ENCODE measurements around the gene CCDC180. TPM values are rescaled to one million over a fixed set of nuclear protein-coding genes. Genes with fewer than 3 reads are reported as not detected.

The CCDC180 gene
- total RNA-seq, 2 experiments from 2014 or later: 0.13 to 1.2 TPM

- H3K4me2 ChIP-seq (ENCODE audit: low read length): no peak overlapping the region
- H3K4me3 ChIP-seq (ENCODE audit: low read depth, low read length, poor library complexity, severe bottlenecking): no peak overlapping the region
- ChIA-PET CTCF (ENCODE audit: unreplicated experiment) (no interaction called here), POLR2A (no interaction called here)
- BruUV-seq (replicated peaks): no TSS peak
- H2AFZ ChIP-seq (ENCODE audit: low read length): no peak overlapping the region
- no peaks in the 10 kb centered on the region for H3K9me2 ChIP-seq (ENCODE audit: insufficient read depth, low read length)
- H4K20me1 ChIP-seq (ENCODE audit: insufficient read depth, low read length): no peaks in the 10 kb centered on the region
- no peak overlapping the region for H3K27ac ChIP-seq (ENCODE audit: low read depth, low read length, poor library complexity, severe bottlenecking)
- TF ChIP-seq CTCF (conservative IDR thresholded peaks at IDR 0.05; ENCODE audit: low read length) (no peak), EZH2phosphoT487 (IDR thresholded peaks at IDR 0.05; ENCODE audit: borderline replicate concordance, low read depth, low read length) (no peak)
- intact Hi-C loops (cut with micrococcal nuclease; ENCODE audit: unreplicated experiment): no loop called here
- H3K36me3 ChIP-seq (ENCODE audit: insufficient read depth, low read length): no peaks in the 10 kb centered on the region
- H3K79me2 ChIP-seq (ENCODE audit: insufficient read depth, low read depth, low read length): no peaks in the 10 kb centered on the region
- H3K9me3 ChIP-seq (ENCODE audit: low read length): no peaks in the 10 kb centered on the region
- no peak for DNase-seq (ENCODE audit: low spot score)
- no peaks in the 10 kb centered on the region for H3K4me1 ChIP-seq (ENCODE audit: insufficient read depth, low read length, poor library complexity, severe bottlenecking)
Observed at GRCh38 chr9:97297889-97298288, 9.6 kb upstream of the CCDC180 start.

GRCh38 chr9:97299809-97300414 is 7.5 kb upstream of the CCDC180 start:
- TF ChIP-seq EZH2phosphoT487 (IDR thresholded peaks at IDR 0.05; ENCODE audit: borderline replicate concordance, low read depth, low read length): no peak
- no peak for TF ChIP-seq CTCF (conservative IDR thresholded peaks at IDR 0.05; ENCODE audit: low read length)
- Histone ChIP-seq H3K4me3 (ENCODE audit: low read depth, low read length, poor library complexity, severe bottlenecking) (no peak overlapping the region), H3K36me3 (ENCODE audit: insufficient read depth, low read length) (no peaks in the 10 kb centered on the region), H3K9me3 (ENCODE audit: low read length) (no peaks in the 10 kb centered on the region), H3K4me1 (ENCODE audit: insufficient read depth, low read length, poor library complexity, severe bottlenecking) (no peaks in the 10 kb centered on the region), H3K9me2 (ENCODE audit: insufficient read depth, low read length) (no peaks in the 10 kb centered on the region), H3K27ac (ENCODE audit: low read depth, low read length, poor library complexity, severe bottlenecking) (no peak overlapping the region), H3K4me2 (ENCODE audit: low read length) (no peak overlapping the region), H3K79me2 (ENCODE audit: insufficient read depth, low read depth, low read length) (no peaks in the 10 kb centered on the region), H4K20me1 (ENCODE audit: insufficient read depth, low read length) (no peaks in the 10 kb centered on the region), H2AFZ (ENCODE audit: low read length) (no peak overlapping the region)
- no TSS peak for BruUV-seq (replicated peaks)
- DNase-seq (ENCODE audit: low spot score): no peak
- intact Hi-C loops (cut with micrococcal nuclease; ENCODE audit: unreplicated experiment): no loop called here
- POLR2A ChIA-PET: interaction anchor here (0.6 to 0.7 kb wide), 2 partner anchors 236 to 252 kb away, joined by 3 to 4 read pairs; no protein-coding TSS in a partner anchor
- CTCF ChIA-PET (ENCODE audit: unreplicated experiment): no interaction called here

- no peak for DNase-seq (ENCODE audit: low spot score)
- Histone ChIP-seq H3K79me2 (ENCODE audit: insufficient read depth, low read depth, low read length) (no peaks in the 10 kb centered on the region), H3K9me2 (ENCODE audit: insufficient read depth, low read length) (no peaks in the 10 kb centered on the region), H3K36me3 (ENCODE audit: insufficient read depth, low read length) (no peaks in the 10 kb centered on the region), H3K9me3 (ENCODE audit: low read length) (no peaks in the 10 kb centered on the region), H3K27ac (ENCODE audit: low read depth, low read length, poor library complexity, severe bottlenecking) (no peak overlapping the region), H4K20me1 (ENCODE audit: insufficient read depth, low read length) (no peaks in the 10 kb centered on the region), H2AFZ (ENCODE audit: low read length) (no peak overlapping the region), H3K4me3 (ENCODE audit: low read depth, low read length, poor library complexity, severe bottlenecking) (no peak overlapping the region), H3K4me1 (ENCODE audit: insufficient read depth, low read length, poor library complexity, severe bottlenecking) (no peaks in the 10 kb centered on the region), H3K4me2 (ENCODE audit: low read length) (no peak overlapping the region)
- intact Hi-C loops (cut with micrococcal nuclease; ENCODE audit: unreplicated experiment): no loop called here
- BruUV-seq (replicated peaks): no TSS peak
- ChIA-PET POLR2A (no interaction called here), CTCF (ENCODE audit: unreplicated experiment) (no interaction called here)
- no peak for TF ChIP-seq CTCF (conservative IDR thresholded peaks at IDR 0.05; ENCODE audit: low read length)
- no peak for TF ChIP-seq EZH2phosphoT487 (IDR thresholded peaks at IDR 0.05; ENCODE audit: borderline replicate concordance, low read depth, low read length)
Observed at GRCh38 chr9:97300586-97300985, 6.9 kb upstream of the CCDC180 start.

All from OCI-LY7 (cell line).